GM21619 (cell line): ENCODE measurements around the gene MCTP1.
"Not testable (repeated sequence)": the region's sequence is repeated elsewhere in the genome, so short reads cannot be mapped to it uniquely, and the experiment has no call there.

ENCODE experiments used
- ATAC-seq: cut with Tn5 transposase; IDR thresholded peaks from one replicate; pipeline ENCODE4 v1.9.1; 2021; ENCODE audit not compliant: unreplicated experiment

MCTP1 gene

DNA sequence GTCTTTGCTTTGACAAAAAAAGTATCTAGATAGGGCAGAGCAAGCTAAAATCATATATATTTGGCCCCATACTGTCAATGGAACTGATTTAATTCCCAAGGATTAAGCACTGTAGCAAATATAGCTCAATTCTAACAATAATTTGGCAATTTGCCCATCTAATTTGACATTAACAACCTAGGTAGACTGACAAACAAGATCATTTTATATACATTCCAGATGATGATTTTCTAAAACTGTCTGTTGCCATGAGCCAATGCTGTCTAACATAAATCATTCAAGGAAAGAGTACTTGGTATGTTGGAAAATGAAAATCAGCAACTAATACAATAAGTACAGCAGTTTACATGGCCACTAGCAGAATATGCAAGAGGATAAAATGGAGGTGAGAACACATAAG lies 32.1 kb downstream of the MCTP1 start:
- ATAC-seq: no peak

DNA sequence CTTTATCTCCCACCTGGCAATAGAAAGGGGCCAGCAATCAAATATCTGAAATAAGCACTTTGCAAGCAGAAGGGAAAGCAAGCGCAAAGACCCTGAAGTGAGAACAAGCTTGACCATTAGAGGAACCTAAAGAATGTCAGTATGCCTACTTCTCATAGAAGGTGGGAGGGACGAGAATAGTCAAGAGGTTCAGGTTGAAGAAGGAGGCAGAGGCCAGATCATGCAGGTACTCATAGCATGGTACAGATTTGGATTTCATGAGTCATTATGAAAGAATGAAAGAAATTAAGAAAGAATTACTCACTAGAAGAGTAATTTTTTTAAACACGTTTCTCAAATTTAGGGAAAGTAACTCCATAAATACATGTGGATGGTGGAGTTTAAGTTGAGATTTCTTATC lies 33.7 kb downstream of the MCTP1 start:
- ATAC-seq: no peak

DNA sequence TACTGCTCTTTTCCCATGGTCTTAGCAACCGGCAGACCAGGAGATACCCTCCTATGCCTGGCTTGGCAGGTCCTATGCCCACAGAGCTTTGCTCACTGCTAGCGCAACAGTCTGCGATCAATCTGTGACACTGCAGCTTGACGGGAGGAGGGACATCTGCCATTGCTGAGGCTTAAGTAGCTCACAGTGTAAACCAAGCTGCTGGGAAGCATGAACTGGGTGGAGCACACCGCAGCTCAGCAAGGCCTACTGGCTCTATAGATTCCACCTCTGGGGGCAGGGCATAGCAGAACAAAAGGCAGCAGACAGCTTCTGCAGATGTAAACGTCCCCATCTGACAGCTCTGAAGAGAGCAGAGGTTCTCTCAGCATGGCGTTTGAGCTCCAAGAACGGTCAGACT lies 40.4 kb downstream of the MCTP1 start:
- ATAC-seq: no peak

DNA sequence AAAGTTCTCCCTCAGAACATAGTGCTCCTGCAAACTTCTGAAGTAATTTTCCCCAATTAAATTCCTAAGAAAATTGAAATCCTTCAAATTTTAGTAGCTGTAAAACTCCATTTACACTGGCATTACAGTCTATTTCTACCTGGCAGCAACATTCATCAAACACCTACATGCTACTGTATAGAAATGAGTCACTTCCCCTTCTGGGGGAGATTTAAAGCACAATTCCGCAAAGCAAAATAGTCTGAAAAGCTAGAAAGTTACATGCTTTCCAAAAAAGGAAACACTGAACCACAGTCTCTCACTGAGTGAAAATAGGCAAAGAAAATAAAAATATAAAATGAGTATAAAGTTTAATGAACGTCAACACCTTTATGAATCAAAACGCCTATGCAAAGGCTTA lies 43.3 kb downstream of the MCTP1 start:
- ATAC-seq: peak; percentile 96

GRCh38 chr5:95241161-95241560 lies 43.7 kb downstream of the MCTP1 start:
- no peak for ATAC-seq

DNA sequence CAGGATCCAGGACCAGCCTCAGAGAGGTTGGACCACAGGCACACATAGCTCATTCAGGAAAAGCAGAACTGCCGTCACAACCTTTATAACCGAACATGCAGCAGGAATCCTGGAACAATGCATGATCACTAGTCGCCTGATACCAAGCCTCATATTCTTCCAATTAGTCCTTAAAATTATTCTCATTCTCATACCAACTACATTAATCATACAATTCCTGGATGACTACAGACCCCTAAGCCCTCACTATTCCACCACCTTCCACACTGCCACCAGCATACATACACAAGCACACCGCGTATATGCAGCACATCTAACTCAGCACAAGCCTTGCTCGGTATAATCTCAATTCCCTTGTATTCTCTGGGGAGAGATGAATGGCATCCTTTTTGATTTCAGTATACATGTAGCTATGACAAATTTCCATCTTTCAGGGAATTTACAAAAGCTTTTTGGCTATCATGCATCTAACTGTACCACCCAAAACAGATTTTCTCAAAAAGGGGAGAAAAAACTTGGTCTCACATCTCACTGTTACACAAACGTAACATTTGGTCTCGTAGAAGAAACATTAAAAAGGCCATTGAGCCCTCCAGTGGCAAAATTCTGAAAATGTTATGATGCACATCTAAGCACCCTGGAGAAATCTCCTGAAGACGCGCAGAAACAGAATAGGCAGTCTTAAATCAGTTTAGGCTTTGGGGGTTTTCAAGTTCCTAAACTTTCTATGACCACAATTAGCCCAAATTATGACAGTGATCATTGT lies 46.2 kb downstream of the MCTP1 start:
- no peak for ATAC-seq

DNA sequence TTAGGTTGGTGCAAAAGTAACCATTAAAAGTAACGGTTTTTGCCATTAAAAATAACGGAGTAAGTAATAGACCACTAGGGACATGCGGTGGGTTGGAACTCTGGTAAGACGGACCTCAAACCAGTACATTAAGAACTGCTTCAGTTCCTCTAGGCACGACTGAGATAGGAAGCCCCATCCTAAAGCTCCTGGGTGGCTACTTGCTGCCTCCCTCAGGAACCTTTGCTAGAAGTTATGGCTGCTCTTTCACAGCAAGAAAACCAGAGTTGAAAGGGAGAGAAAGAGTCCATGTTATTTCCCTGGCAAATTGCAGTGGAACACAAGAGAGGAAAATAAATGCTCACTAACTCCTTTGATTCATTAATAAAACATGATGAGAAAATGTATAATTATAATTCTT lies 47.6 kb downstream of the MCTP1 start:
- no peak for ATAC-seq

DNA sequence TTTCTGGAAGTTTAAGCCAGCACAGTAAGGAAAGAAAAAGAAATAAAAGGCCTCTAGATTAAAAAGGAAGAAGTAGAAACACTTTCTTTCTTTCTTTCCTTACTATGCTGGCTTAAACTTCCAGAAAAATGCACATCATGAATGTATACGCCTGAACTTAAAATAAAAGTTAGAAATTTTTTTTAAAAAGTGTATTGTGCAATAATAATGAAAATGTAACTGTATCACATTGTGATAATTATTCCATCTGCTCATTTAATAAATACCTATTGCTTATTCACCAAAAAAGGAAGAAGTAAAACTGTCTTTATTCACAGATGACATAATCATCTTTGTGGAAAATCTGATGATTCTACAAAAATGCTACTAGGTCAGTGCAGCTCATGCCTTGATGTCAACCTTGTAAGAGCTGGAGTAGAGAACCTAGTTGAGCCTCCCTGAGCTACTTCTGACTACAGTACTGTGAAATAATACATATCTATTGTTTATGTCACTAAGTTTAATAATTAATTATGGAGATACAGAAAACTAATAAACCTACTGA lies 49.4 kb downstream of the MCTP1 start:
- no peak for ATAC-seq

DNA sequence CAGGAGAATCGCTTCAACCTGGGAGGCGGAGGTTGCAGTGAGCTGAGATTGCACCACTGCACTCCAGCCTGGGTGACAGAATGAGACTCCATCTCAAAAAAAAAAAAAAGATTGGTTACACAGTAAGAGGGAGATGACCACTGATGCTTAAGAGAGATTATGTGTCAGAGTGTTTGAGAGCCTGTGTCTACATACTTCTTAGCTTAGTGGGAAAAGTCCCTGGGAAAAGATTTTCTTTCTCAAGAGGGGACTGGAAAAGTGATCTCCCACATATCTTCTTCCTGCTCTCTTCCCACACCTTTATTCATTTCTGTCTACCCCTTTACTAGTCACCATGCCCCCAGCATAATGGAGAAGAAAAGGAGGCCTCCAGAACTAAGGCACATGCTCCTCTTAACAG lies 55.2 kb downstream of the MCTP1 start:
- no peak for ATAC-seq

DNA sequence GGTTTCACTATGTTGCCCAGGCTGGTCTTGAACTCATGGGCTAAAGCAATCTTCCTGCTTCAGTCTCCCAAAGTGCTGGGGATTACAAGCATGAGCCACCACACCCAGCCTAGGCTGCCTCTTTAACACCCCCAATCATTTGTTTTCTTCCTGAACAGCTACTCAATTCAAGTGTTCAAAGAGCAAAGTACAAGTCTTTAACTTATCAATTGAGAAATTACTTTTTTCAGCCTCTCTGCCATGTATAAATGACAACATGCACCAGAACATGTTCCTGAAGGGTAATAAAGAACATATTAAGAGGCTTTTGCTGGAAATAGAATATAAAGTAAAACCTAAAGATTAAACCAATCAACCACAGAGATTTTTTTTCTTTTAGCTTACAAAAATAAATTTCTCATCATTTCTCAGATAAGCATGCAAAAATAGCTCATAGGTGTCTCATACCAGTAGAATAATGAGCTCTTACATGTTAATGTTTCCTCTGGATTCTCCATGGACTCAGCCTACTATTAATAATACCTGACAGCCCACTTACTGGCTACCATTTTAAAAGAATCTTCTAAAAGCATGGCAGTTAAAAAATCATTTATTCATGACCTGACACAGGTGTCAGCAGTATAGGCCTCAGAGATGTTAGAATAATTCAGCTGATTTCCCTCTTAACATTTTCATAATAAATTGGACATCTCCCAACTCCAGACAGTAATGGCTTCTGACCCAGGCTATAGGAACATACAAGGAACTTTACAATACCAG lies 60.0 kb downstream of the MCTP1 start:
- ATAC-seq: no peak

- no peak for ATAC-seq
Observed at GRCh38 chr5:95223566-95224258, 61.2 kb downstream of the MCTP1 start.

DNA sequence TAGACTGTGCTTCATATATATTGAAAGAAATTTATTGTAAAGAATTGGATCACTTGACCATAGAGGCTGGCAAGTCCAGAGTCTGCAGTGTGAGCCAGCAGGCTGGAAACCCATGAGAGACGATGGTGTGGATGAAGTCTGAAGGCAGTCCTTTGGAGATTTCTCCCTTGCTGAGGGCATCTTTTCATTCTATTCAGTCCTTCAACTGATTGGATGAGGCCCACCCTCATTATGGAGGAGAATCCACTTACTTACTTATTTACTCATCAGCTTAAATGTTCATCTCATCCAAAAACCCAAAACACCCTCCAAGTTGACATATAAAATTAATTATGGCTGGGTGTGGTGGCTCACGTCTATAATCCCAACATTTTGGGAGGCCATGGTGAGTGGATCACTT lies 62.1 kb downstream of the MCTP1 start:
- ATAC-seq: no peak

DNA sequence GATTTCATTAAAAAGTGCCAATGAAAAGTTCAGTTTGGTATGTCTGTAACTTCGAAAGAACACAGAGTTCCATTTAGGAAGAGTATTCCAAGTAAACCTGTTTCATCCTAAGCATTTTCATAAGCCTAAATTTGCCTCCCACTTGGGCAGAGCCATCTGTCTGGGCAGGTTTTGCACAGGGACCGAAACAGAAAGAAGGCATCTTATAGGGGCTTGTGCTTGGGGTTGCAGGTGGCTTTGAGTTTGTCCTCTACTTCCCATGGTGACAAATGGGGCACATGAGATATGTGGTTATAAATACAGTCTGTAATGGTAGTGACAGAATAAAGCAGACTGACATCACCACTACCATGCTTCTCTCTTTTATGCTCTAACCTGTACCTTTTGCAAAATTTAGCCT lies 63.7 kb downstream of the MCTP1 start:
- ATAC-seq: no peak

- no peak for ATAC-seq
Observed at GRCh38 chr5:95220381-95220780, 64.5 kb downstream of the MCTP1 start.

- no peak for ATAC-seq
Observed at GRCh38 chr5:95219411-95219810, 65.5 kb downstream of the MCTP1 start.

DNA sequence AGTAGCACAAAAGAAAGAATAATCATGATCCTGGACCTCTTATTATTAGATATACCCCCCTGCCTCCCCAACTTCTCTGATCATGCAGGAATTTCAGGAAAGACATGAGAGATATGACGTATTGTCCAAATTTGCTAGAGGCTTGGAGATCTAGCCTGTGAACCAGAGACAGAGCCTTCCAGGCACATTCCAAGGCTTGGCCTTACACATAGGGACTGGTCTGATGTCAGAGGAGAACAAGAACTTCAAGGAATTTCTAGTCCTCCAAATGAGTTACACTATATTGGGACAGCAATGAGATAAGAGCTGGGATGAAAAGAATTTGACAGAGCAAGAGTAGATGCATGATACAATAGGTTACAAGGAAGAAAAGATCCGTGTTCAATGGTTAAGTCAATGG lies 67.0 kb downstream of the MCTP1 start:
- no peak for ATAC-seq

GRCh38 chr5:95217351-95217750 lies 67.5 kb downstream of the MCTP1 start:
- no peak for ATAC-seq

GRCh38 chr5:95216136-95216955 lies 68.5 kb downstream of the MCTP1 start:
- ATAC-seq: no peak

DNA sequence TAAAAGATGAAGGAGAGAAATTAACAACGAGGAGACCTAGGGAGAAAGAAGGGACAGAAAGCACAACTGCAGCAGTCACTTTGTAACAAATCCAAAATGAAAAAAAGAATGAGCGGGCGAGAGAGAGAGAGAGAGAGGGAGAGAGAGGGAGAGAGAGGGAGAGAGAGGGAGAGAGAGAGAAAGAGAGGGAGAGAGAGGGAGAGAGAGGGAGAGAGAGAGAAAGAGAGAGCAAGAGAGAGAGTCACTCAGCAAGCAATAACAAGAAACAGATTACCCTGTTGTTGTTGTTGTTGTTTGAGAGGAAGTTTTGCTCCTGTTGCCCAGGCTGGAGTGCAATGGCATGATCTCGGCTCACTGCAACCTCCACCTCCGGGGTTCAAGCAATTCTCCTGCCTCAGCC lies 77.1 kb downstream of the MCTP1 start:
- ATAC-seq: not testable (repeated sequence)

DNA sequence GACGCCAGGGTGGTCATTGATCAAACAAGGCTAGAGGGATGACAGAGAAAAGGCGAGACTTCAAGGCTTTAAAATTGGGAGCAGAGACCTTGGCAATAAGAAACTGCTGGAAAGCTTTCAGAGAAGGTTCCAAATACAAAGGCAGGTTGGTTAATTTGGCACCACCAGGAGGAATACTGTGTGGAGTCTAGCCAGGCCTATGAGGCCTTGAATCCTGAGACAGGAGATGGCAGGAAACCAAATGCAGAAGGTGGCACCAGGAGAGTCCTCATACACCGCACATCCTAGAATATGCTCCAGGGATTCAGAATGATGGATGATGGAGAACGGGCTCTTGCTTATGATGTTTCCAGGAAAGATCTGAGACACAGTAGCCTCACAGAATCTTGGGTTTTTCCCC lies 90.0 kb downstream of the MCTP1 start:
- ATAC-seq: no peak

DNA sequence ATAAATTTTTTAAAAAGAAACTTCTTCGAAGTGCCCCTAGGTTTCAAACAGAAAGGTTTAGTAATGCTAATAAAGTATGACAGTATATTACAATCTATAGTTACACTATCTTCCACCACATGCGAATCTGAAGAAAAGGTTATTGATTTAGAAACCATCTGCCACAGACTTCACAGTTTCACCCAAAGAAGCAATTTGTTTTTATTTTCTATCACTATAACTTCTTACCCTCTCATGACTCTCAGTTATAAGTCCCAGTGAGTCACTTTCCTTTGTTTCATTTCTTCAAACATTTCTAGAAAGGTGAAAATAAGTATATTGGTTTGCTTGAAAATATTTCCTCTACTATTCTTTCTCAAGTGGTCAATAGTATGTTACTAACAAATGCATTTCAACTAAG lies 93.6 kb downstream of the MCTP1 start:
- ATAC-seq: peak; percentile 98
